ENCODE results near the gene SMARCD2. TPM values are rescaled to one million over a fixed set of nuclear protein-coding genes. Genes with fewer than 3 reads are reported as not detected.
A peak's percentile ranks its signal among the peaks of the same experiment; 100 is the strongest.

Gene SMARCD2
- total RNA-seq, 2 experiments from 2014 or later = 120 to 136 TPM

GRCh38 chr17:63819585-63820537 lies 22.6 kb downstream of the SMARCD2 start:
- H3K79me2 ChIP-seq (ENCODE audit: insufficient read depth, low read depth, low read length) = no peaks in the 10 kb centered on the region
- POLR2A ChIA-PET = interaction anchor here (0.9 kb wide), 1 partner anchor 47 kb away, joined by 3 read pairs; the partner anchor contains the start of gene CCDC47
- intact Hi-C loops (cut with micrococcal nuclease; ENCODE audit: unreplicated experiment) = no loop called here

GRCh38 chr17:63819131-63819530 lies 23.4 kb downstream of the SMARCD2 start:
- BruUV-seq (replicated peaks) = no TSS peak
- H3K27ac ChIP-seq (ENCODE audit: low read depth, low read length, poor library complexity, severe bottlenecking) = no peak overlapping the region
- no peak overlapping the region for H3K4me2 ChIP-seq (ENCODE audit: low read length)
- no peaks in the 10 kb centered on the region for H3K9me3 ChIP-seq (ENCODE audit: low read length)
- H2AFZ ChIP-seq (ENCODE audit: low read length) = no peak overlapping the region
- H3K36me3 ChIP-seq (ENCODE audit: insufficient read depth, low read length) = peaks cover 98% of the 10 kb centered on the region
- CTCF ChIA-PET (ENCODE audit: unreplicated experiment) = no interaction called here
- H3K4me3 ChIP-seq (ENCODE audit: low read depth, low read length, poor library complexity, severe bottlenecking) = no peak overlapping the region
- peaks cover 4% of the 10 kb centered on the region for H3K4me1 ChIP-seq (ENCODE audit: insufficient read depth, low read length, poor library complexity, severe bottlenecking)
- TF ChIP-seq EZH2phosphoT487 (IDR thresholded peaks at IDR 0.05; ENCODE audit: borderline replicate concordance, low read depth, low read length) = no peak
- TF ChIP-seq CTCF (conservative IDR thresholded peaks at IDR 0.05; ENCODE audit: low read length) = no peak
- POLR2A ChIA-PET = interaction anchor here (0.9 kb wide), 1 partner anchor 46 kb away, joined by 3 read pairs; the partner anchor contains the start of gene CCDC47
- H3K79me2 ChIP-seq (ENCODE audit: insufficient read depth, low read depth, low read length) = no peaks in the 10 kb centered on the region
- DNase-seq (ENCODE audit: low spot score) = no peak
- intact Hi-C loops (cut with micrococcal nuclease; ENCODE audit: unreplicated experiment) = no loop called here
- H4K20me1 ChIP-seq (ENCODE audit: insufficient read depth, low read length) = peaks cover 4% of the 10 kb centered on the region; the same call in 1 of the 2 replicates
- H3K9me2 ChIP-seq (ENCODE audit: insufficient read depth, low read length) = no peaks in the 10 kb centered on the region

More at GRCh38 chr17:63819585-63820537, 22.6 kb downstream of the SMARCD2 start:
- no peaks in the 10 kb centered on the region for H3K9me2 ChIP-seq (ENCODE audit: insufficient read depth, low read length)
- peaks cover 4% of the 10 kb centered on the region; the same call in 1 of the 2 replicates for H4K20me1 ChIP-seq (ENCODE audit: insufficient read depth, low read length)
- CTCF ChIA-PET (ENCODE audit: unreplicated experiment) = interaction anchor here (1.3 kb wide), 1 partner anchor 15 kb away, joined by 3 read pairs; no protein-coding TSS in a partner anchor
- H3K4me1 ChIP-seq (ENCODE audit: insufficient read depth, low read length, poor library complexity, severe bottlenecking) = peaks cover 4% of the 10 kb centered on the region
- DNase-seq (ENCODE audit: low spot score) = no peak
- BruUV-seq (replicated peaks) = TSS peak; percentile 91
- H3K4me2 ChIP-seq (ENCODE audit: low read length) = no peak overlapping the region
- H2AFZ ChIP-seq (ENCODE audit: low read length) = no peak overlapping the region
- H3K27ac ChIP-seq (ENCODE audit: low read depth, low read length, poor library complexity, severe bottlenecking) = no peak overlapping the region
- no peak for TF ChIP-seq EZH2phosphoT487 (IDR thresholded peaks at IDR 0.05; ENCODE audit: borderline replicate concordance, low read depth, low read length)
- TF ChIP-seq CTCF (conservative IDR thresholded peaks at IDR 0.05; ENCODE audit: low read length) = no peak
- H3K36me3 ChIP-seq (ENCODE audit: insufficient read depth, low read length) = peaks cover 98% of the 10 kb centered on the region
- no peak overlapping the region for H3K4me3 ChIP-seq (ENCODE audit: low read depth, low read length, poor library complexity, severe bottlenecking)
- no peaks in the 10 kb centered on the region for H3K9me3 ChIP-seq (ENCODE audit: low read length)

All from OCI-LY7 (cell line).